ENCODE results near the gene ACSBG1.

- TF ChIP-seq CTCF (conservative IDR thresholded peaks at IDR 0.05; ENCODE audit: low read length) = no peak
- no peak for TF ChIP-seq EZH2phosphoT487 (IDR thresholded peaks at IDR 0.05; ENCODE audit: borderline replicate concordance, low read depth, low read length)
These were observed 21.2 kb upstream of the ACSBG1 start for GRCh38 chr15:78255421-78256043.

Measured in OCI-LY7 (cell line).